Progenitor cell of endocrine pancreas (in vitro differentiated cells): ENCODE measurements around the gene GNAZ. TPM values are rescaled to one million over a fixed set of nuclear protein-coding genes. Genes with fewer than 3 reads are reported as not detected.

Experiments
- DNase-seq: peaks from one replicate; pipeline ENCODE4 v3.0.0; 2021; ENCODE audit warnings: low spot score; ENCODE audit not compliant: unreplicated experiment
- H3K27ac Mint-ChIP-seq: 2 replicates; pipeline ENCODE4 v1.8.0; 2021; ENCODE audit warnings: mild to moderate bottlenecking, moderate library complexity, mixed read lengths
- H3K27me3 Mint-ChIP-seq: 2 replicates; pipeline ENCODE4 v1.8.0; 2021; ENCODE audit warnings: mixed read lengths
- H3K36me3 Mint-ChIP-seq: 2 replicates; pipeline ENCODE4 v1.8.0; 2022; ENCODE audit warnings: mixed read lengths; ENCODE audit not compliant: insufficient read depth
- H3K4me1 Mint-ChIP-seq: 2 replicates; pipeline ENCODE4 v1.8.0; 2021; ENCODE audit warnings: low read depth, mixed read lengths
- H3K4me3 Mint-ChIP-seq: 2 replicates; pipeline ENCODE4 v1.8.0; 2021; ENCODE audit warnings: low read depth, mild to moderate bottlenecking, moderate library complexity, mixed read lengths
- H3K9me3 Mint-ChIP-seq: 2 replicates; pipeline ENCODE4 v1.8.0; 2021; ENCODE audit warnings: low read depth, mixed read lengths
- total RNA-seq: library from RNA; stranded (reverse); gene quantifications from 2 replicates; pipeline ENCODE4 v1.2.1, GENCODE V29; 2021
- TF ChIP-seq, protein P1 (sequence below): fragments of 200-600 bp; sonication (generic); IDR thresholded peaks from one replicate; pipeline ENCODE4 v1.5.0; 2021; ENCODE audit warnings: antibody characterized with exemption, mild to moderate bottlenecking; ENCODE audit not compliant: unreplicated experiment

The GNAZ gene
- total RNA-seq, 1 donor from 2014 or later, result 19.2 TPM

DNA sequence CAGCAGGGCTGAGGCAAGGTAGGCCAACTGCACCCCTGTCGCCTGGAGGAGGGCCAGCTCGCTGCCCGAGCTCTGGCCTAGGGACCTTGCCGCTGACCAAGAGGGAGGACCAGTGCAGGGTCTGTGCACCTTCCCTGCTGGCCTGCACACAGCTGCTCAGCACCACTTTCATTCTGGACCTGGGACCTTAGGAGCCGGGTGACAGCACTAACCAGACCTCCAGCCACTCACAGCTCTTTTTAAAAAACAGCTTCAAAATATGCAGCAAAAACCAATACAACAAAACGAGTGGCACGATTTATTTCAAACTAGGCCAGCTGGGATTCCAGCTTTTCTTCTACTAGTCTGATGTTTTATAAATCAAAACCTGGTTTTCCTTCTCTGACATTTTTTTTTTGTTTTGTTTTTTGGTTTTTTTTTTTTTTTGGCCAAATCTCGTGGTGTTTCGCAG lies 53.5 kb downstream of the GNAZ start:
- no peak overlapping the region for H3K4me3 Mint-ChIP-seq
- no peaks in the 10 kb centered on the region for H3K9me3 Mint-ChIP-seq
- peaks cover 6% of the 10 kb centered on the region for H3K36me3 Mint-ChIP-seq
- peaks cover 1% of the 10 kb centered on the region for H3K4me1 Mint-ChIP-seq
- H3K27ac Mint-ChIP-seq, result no peak overlapping the region
- peaks cover 2% of the 10 kb centered on the region for H3K27me3 Mint-ChIP-seq
- DNase-seq, result no peak
- TF ChIP-seq, protein P1, sequence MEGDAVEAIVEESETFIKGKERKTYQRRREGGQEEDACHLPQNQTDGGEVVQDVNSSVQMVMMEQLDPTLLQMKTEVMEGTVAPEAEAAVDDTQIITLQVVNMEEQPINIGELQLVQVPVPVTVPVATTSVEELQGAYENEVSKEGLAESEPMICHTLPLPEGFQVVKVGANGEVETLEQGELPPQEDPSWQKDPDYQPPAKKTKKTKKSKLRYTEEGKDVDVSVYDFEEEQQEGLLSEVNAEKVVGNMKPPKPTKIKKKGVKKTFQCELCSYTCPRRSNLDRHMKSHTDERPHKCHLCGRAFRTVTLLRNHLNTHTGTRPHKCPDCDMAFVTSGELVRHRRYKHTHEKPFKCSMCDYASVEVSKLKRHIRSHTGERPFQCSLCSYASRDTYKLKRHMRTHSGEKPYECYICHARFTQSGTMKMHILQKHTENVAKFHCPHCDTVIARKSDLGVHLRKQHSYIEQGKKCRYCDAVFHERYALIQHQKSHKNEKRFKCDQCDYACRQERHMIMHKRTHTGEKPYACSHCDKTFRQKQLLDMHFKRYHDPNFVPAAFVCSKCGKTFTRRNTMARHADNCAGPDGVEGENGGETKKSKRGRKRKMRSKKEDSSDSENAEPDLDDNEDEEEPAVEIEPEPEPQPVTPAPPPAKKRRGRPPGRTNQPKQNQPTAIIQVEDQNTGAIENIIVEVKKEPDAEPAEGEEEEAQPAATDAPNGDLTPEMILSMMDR, result no peak

DNA sequence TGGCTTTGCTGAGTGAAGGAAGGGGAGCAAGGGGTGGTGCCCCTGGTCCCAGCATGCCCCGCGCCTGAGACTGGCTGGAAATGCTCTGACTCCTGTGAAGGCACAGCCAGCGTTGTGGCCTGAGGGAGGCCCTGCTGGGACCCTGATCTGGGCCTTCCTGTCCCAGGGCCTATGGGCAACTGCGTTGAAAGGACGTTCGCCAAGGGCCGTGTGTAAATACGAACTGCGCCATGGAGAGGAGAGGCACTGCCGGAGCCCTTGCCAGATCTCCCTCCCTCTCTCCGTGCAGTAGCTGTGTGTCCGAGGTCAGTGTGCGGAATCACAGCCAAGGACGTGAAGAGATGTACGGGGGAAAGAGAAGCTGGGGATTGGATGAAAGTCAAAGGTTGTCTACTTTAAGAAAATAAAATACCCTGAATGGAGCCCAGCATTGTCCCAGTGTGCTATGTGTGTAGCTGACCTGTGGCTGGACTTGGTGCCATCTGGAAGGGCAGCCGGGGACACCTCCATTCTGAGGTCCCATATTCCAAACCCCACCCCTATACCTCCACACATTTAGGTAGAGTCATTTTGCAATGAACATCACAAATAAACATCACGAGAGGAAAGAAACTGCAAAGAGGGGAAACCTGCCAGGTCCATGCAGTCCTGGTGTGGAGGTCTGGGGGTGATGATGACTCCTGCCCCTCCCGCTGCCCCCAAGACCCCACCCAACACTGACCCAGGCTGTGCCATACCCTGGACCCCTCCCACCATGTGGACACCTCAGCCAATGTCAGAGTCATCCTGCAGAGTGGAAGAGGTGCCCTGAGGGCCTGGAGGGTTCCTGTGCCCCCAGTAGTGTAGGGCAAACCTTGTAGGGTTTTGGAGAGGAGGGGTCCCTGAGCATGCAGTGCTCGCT lies 54.5 kb downstream of the GNAZ start:
- H3K27ac Mint-ChIP-seq, result no peak overlapping the region
- no peak for DNase-seq
- H3K27me3 Mint-ChIP-seq, result peaks cover 2% of the 10 kb centered on the region
- H3K9me3 Mint-ChIP-seq, result no peaks in the 10 kb centered on the region
- TF ChIP-seq, protein P1, result no peak
- H3K4me3 Mint-ChIP-seq, result no peak overlapping the region
- peaks cover 6% of the 10 kb centered on the region for H3K36me3 Mint-ChIP-seq
- peaks cover 1% of the 10 kb centered on the region for H3K4me1 Mint-ChIP-seq

DNA sequence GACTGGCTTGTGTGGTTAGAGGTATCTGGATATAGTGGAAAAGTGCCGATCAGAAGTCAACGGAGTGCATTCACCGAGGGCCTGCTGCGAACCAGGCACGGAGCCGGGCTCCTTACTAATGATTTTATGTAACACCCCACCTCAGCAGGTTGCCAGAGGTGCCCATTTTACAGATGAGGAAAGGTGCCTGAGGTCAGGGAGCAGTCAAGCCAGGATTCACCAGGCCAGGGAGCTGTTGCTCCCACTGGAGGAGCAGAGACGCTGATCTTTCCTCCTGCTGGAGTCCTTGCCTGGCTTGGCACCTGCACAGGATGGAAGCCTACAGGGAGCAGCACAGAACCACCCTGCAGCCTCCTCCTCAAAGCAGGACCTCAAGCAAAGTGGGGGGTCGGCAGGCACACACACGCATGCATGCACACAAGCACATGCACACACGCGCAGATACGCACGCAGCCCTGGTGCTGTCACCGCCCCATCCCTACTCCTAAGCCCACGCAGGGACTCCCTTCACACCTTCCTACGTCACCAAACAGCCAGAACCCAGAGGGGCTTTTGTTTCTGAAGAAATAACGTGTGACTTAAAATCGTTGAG lies 55.3 kb downstream of the GNAZ start:
- Mint-ChIP-seq H3K27me3 (peaks cover 2% of the 10 kb centered on the region), H3K4me3 (no peak overlapping the region), H3K36me3 (peaks cover 6% of the 10 kb centered on the region), H3K9me3 (no peaks in the 10 kb centered on the region), H3K4me1 (peaks cover 3% of the 10 kb centered on the region), H3K27ac (no peak overlapping the region)
- TF ChIP-seq, protein P1, result no peak
- no peak for DNase-seq

DNA sequence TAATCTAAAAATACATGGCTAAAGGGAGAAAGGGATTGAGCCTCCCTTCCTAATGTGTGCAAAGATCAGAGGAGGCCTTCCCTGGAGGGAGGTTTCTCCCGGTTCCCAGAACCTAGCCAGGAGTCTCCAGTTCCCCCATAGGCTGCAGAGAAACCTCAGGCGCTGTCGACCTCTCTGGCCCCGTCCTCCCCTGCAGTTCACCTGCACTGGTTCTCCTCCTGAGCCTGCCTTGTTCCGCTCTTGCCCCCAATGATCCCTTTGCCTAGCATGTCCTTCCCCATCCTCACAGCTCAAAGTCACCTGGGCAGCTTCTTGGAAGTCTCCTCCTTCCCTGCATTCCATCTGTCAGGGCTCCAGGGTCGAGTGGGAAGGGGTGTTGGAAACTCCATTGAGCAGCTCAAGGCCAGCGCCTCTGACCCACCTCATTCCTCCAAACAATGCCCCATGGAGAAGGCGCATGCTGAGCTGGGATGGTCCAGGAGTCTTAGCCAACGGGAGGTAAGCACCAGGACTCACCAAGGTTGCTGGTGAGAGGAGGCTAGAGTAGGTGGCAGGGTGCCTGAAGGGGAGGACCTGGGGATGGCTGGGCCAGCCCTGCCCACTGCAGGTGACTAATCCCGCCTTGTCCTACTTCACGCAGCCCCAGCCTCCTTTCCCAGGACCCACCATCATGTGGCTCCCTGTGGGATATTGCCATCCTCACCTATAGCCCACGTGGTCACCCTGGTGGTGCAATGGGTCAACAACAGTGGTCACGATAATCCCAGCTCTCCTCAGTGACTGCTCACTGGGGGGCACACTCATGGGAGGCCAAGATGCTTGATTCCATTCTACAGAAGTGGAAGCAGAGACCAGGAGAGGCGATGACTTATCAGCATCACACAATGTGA lies 56.1 kb downstream of the GNAZ start:
- DNase-seq, result no peak
- H3K9me3 Mint-ChIP-seq, result no peaks in the 10 kb centered on the region
- peaks cover 6% of the 10 kb centered on the region for H3K36me3 Mint-ChIP-seq
- no peak overlapping the region for H3K27ac Mint-ChIP-seq
- peaks cover 2% of the 10 kb centered on the region for H3K27me3 Mint-ChIP-seq
- H3K4me1 Mint-ChIP-seq, result peaks cover 3% of the 10 kb centered on the region
- TF ChIP-seq, protein P1, result no peak
- H3K4me3 Mint-ChIP-seq, result no peak overlapping the region
